T-cell (primary cell): Measurements from ENCODE around the gene IRAK3. TPM values are rescaled to one million over a fixed set of nuclear protein-coding genes. Genes with fewer than 3 reads are reported as not detected.
"Not testable (repeated sequence)": the region's sequence is repeated elsewhere in the genome, so short reads cannot be mapped to it uniquely, and the experiment has no call there.

Experiments
- ATAC-seq, 4 experiments: fragments of 200-7000 bp in 3 of 4; fragments of 150-1000 bp in 1 of 4; cut with Tn5 transposase; replicated peaks in 1 of 4; 1 replicate in 3 of 4; 2 replicates in 1 of 4; pipeline ENCODE4 v1.10.0; 2021; ENCODE audit warnings: moderate library complexity in 3 of 4, mild to moderate bottlenecking in 2 of 4, moderate number of reproducible peaks in 1 of 4
- CTCF ChIA-PET, 2 donors: fragments of 300-600 bp; sonication (Branson Sonifier 250); formaldehyde crosslinking; loops; one replicate each; lab custom pipeline; 2022; ENCODE audit warnings: antibody characterized with exemption in 2 of 2; lab: Charles Lee
- POLR2A ChIA-PET, 2 donors: fragments of 300-600 bp; sonication (Branson Sonifier 250); formaldehyde crosslinking; loops; one replicate each; lab custom pipeline; 2022; ENCODE audit warnings: antibody characterized with exemption in 2 of 2; lab: Charles Lee
- DNase-seq, 35 experiments: peaks; one replicate each; pipeline versions ENCODE4 v3.0.0 to v3.0.0-alpha.2; 2013 to 2023
- H3K27ac ChIP-seq: one replicate; pipeline ENCODE4 v1.5.1; 2013; ENCODE audit warnings: low read length
- H3K27me3 ChIP-seq, 2 experiments: replicated peaks in 1 of 2; 1 replicate in 1 of 2; 2 replicates in 1 of 2; pipeline versions ENCODE4 v1.6.1 to v1.7.0; 2013; ENCODE audit warnings: low read length in 1 of 2, mixed read lengths in 1 of 2; ENCODE audit not compliant: control insufficient read depth in 2 of 2, insufficient read depth in 2 of 2; ENCODE audit errors: extremely low read depth in 1 of 2
- H3K36me3 ChIP-seq, 2 donors: 1 replicate in 1 of 2; 2 replicates in 1 of 2; pipeline versions ENCODE4 v1.6.1 to v1.7.0; 2013; ENCODE audit warnings: low read length in 1 of 2; ENCODE audit not compliant: control insufficient read depth in 2 of 2, insufficient read depth in 1 of 2; ENCODE audit errors: extremely low read depth in 1 of 2
- H3K4me1 ChIP-seq, 2 experiments: 1 replicate in 1 of 2; 2 replicates in 1 of 2; pipeline versions ENCODE4 v1.6.1 to v1.7.0; 2013; ENCODE audit warnings: low read length in 2 of 2, mixed read lengths in 1 of 2; ENCODE audit not compliant: insufficient read depth in 2 of 2, control insufficient read depth in 1 of 2; ENCODE audit errors: extremely low read depth in 1 of 2
- H3K4me3 ChIP-seq, 2 donors: 1 replicate in 1 of 2; 2 replicates in 1 of 2; pipeline versions ENCODE4 v1.5.1 to v1.7.0; 2013; ENCODE audit warnings: mild to moderate bottlenecking in 2 of 2, low read length in 1 of 2, moderate library complexity in 1 of 2; ENCODE audit not compliant: control insufficient read depth in 1 of 2; ENCODE audit errors: extremely low read depth in 1 of 2
- H3K9me3 ChIP-seq: 2 replicates; pipeline ENCODE4 v1.7.0; 2013
- H3K27ac Mint-ChIP-seq, 2 donors: one replicate each; pipeline ENCODE4 v1.8.0; 2020 to 2021; ENCODE audit warnings: mild to moderate bottlenecking in 2 of 2, mixed read lengths in 2 of 2
- H3K27me3 Mint-ChIP-seq, 2 donors: one replicate each; pipeline ENCODE4 v1.8.0; 2021 to 2022; ENCODE audit warnings: mixed read lengths in 2 of 2
- H3K36me3 Mint-ChIP-seq: one replicate; pipeline ENCODE4 v1.8.0; 2021; ENCODE audit warnings: mixed read lengths
- H3K4me1 Mint-ChIP-seq, 3 donors: one replicate each; pipeline ENCODE4 v1.8.0; 2020 to 2022; ENCODE audit warnings: mixed read lengths in 3 of 3, mild to moderate bottlenecking in 1 of 3
- H3K4me3 Mint-ChIP-seq, 3 donors: one replicate each; pipeline ENCODE4 v1.8.0; 2020 to 2022; ENCODE audit warnings: mild to moderate bottlenecking in 3 of 3, mixed read lengths in 3 of 3, moderate library complexity in 3 of 3
- H3K9me3 Mint-ChIP-seq, 3 donors: one replicate each; pipeline ENCODE4 v1.8.0; 2020 to 2022; ENCODE audit warnings: mixed read lengths in 3 of 3
- WGBS: methylation state at CpG from one replicate; pipeline ENCODE4 v1.1.5; 2013; ENCODE audit warnings: missing lambda C conversion rate; ENCODE audit not compliant: insufficient coverage; 5-methylcytosine and 5-hydroxymethylcytosine counted together
- total RNA-seq, 35 experiments: library from RNA in 6 of 35; stranded (reverse) in 6 of 35; fragments of 120-200 nt in 1 of 35; gene quantifications; one replicate each; pipeline versions ENCODE4 v1.2.1 to v1.2.4 and lab custom pipeline; 2013 to 2026

The IRAK3 gene
- total RNA-seq, 5 donors from 2014 or later (not counting 1 experiment from before 2014, with no cell fraction given): 0.16 to 1.0 (median 0.39) TPM

GRCh38 chr12:66213011-66213410 is 24.0 kb downstream of the IRAK3 start:
- not testable (repeated sequence) for H3K4me1 ChIP-seq

GRCh38 chr12:66217342-66217917 is 28.4 kb downstream of the IRAK3 start:
- 100% methylated on average over 1 of the region's 4 CpGs for WGBS
- Mint-ChIP-seq H3K4me3 (no peak overlapping the region), H3K9me3 (peaks cover 5 to 11% (median 6%) of the 10 kb centered on the region in 3 donors), H3K36me3 (peaks cover 4% of the 10 kb centered on the region), H3K27me3 (peaks cover 8 to 12% of the 10 kb centered on the region in 2 donors), H3K27ac (no peak overlapping the region), H3K4me1 (peaks cover 0 to 4% (median 2%) of the 10 kb centered on the region in 3 donors)
- Histone ChIP-seq H3K4me3 (no peak overlapping the region), H3K4me1 (no peaks in the 10 kb centered on the region), H3K27ac (no peak overlapping the region), H3K27me3 (peaks cover 0 to 2% of the 10 kb centered on the region in 2 experiments), H3K9me3 (no peaks in the 10 kb centered on the region), H3K36me3 (no peaks in the 10 kb centered on the region)
- DNase-seq (no peak), ATAC-seq (no peak)
- ChIA-PET CTCF (no interaction called here), POLR2A (interaction anchor here in 1 of 2 donors (0.7 kb wide), 1 partner anchor 31 kb away, joined by 3 read pairs; no protein-coding TSS in a partner anchor)

More at GRCh38 chr12:66213011-66213410, 24.0 kb downstream of the IRAK3 start:
- H3K4me1 Mint-ChIP-seq, ATAC-seq, DNase-seq, H3K9me3 Mint-ChIP-seq, H3K4me3 Mint-ChIP-seq, H3K27ac Mint-ChIP-seq, H3K27me3 ChIP-seq, H3K36me3 Mint-ChIP-seq, H3K36me3 ChIP-seq, H3K9me3 ChIP-seq, H3K4me3 ChIP-seq, POLR2A ChIA-PET, H3K27ac ChIP-seq: not testable (repeated sequence)
- no CpG with 5 or more reads among the region's 3 CpGs for WGBS
- CTCF ChIA-PET: interaction anchor here (0.6 kb wide), 2 partner anchors 12 to 107 kb away, joined by 3 to 6 read pairs; no protein-coding TSS in a partner anchor
- H3K27me3 Mint-ChIP-seq: peaks cover 20 to 25% of the 10 kb centered on the region in 2 donors

- no peaks in the 10 kb centered on the region for H3K4me1 Mint-ChIP-seq
- CTCF ChIA-PET: interaction anchor here (0.5 to 1.0 kb wide), 3 partner anchors 10 to 50 kb away, joined by 3 read pairs; no protein-coding TSS in a partner anchor
These were observed 39.4 kb downstream of the IRAK3 start for GRCh38 chr12:66228462-66228861.

GRCh38 chr12:66232263-66232662 is 43.2 kb downstream of the IRAK3 start:
- ChIA-PET CTCF (no interaction called here), POLR2A (no interaction called here)
- Mint-ChIP-seq H3K4me1 (peaks cover 0 to 8% (median 7%) of the 10 kb centered on the region in 3 donors), H3K27me3 (peaks cover 13 to 30% of the 10 kb centered on the region in 2 donors), H3K27ac (no peak overlapping the region), H3K9me3 (no peaks in the 10 kb centered on the region), H3K36me3 (no peaks in the 10 kb centered on the region), H3K4me3 (no peak overlapping the region)
- WGBS: 49% methylated on average over 3 of the region's 3 CpGs
- H3K9me3 ChIP-seq: no peaks in the 10 kb centered on the region
- DNase-seq: no peak
- H3K4me1 ChIP-seq: peaks cover 0 to 3% of the 10 kb centered on the region in 2 experiments
- H3K36me3 ChIP-seq: no peaks in the 10 kb centered on the region
- H3K4me3 ChIP-seq: no peak overlapping the region
- peaks cover 0 to 20% of the 10 kb centered on the region in 2 experiments for H3K27me3 ChIP-seq
- ATAC-seq: no peak
- H3K27ac ChIP-seq: no peak overlapping the region

More at GRCh38 chr12:66228462-66228861, 39.4 kb downstream of the IRAK3 start:
- Mint-ChIP-seq H3K9me3 (no peaks in the 10 kb centered on the region), H3K27ac (no peak overlapping the region), H3K4me3 (no peak overlapping the region), H3K36me3 (no peaks in the 10 kb centered on the region), H3K27me3 (peaks cover 4 to 12% of the 10 kb centered on the region in 2 donors)
- DNase-seq: no peak
- peaks cover 0 to 8% of the 10 kb centered on the region in 2 experiments for H3K27me3 ChIP-seq
- no peaks in the 10 kb centered on the region for H3K4me1 ChIP-seq
- H3K9me3 ChIP-seq: no peaks in the 10 kb centered on the region
- ATAC-seq: no peak
- POLR2A ChIA-PET: no interaction called here
- no peak overlapping the region for H3K4me3 ChIP-seq
- H3K36me3 ChIP-seq: no peaks in the 10 kb centered on the region
- H3K27ac ChIP-seq: no peak overlapping the region

- ATAC-seq (peak; percentile 38 to 67 (median 59)), DNase-seq (peak in 34 of 35 experiments; percentile 4 to 53 (median 25))
- H3K27me3 Mint-ChIP-seq: peaks cover 21 to 38% of the 10 kb centered on the region in 2 donors
- H3K9me3 Mint-ChIP-seq, CTCF ChIA-PET, H3K4me1 Mint-ChIP-seq, H3K36me3 ChIP-seq, POLR2A ChIA-PET, H3K27ac ChIP-seq, H3K9me3 ChIP-seq, H3K4me1 ChIP-seq, H3K36me3 Mint-ChIP-seq, H3K4me3 ChIP-seq, H3K27ac Mint-ChIP-seq: not testable (repeated sequence)
- 68% methylated on average over 10 of the region's 13 CpGs for WGBS
- peaks cover 0 to 17% of the 10 kb centered on the region in 2 experiments for H3K27me3 ChIP-seq
- H3K4me3 Mint-ChIP-seq: peak overlapping the region; percentile 34 to 60 (median 34)
These were observed 45.2 kb downstream of the IRAK3 start for GRCh38 chr12:66234037-66234693.

- not testable (repeated sequence) for H3K4me1 Mint-ChIP-seq, H3K9me3 ChIP-seq, H3K27ac Mint-ChIP-seq, H3K4me1 ChIP-seq, H3K36me3 ChIP-seq, H3K36me3 Mint-ChIP-seq, H3K27ac ChIP-seq, H3K9me3 Mint-ChIP-seq
- Mint-ChIP-seq H3K4me3 (peak overlapping the region; percentile 34 to 60 (median 51)), H3K27me3 (peaks cover 21 to 36% of the 10 kb centered on the region in 2 donors)
- DNase-seq (peak in 32 of 35 experiments; percentile 5 to 57 (median 22)), ATAC-seq (peak; percentile 70 to 80 (median 74))
- peak overlapping the region in 1 of 2 donors; percentile 54 for H3K4me3 ChIP-seq
- H3K27me3 ChIP-seq: peaks cover 0 to 17% of the 10 kb centered on the region in 2 experiments
- POLR2A ChIA-PET: interaction anchor here in 1 of 2 donors (0.9 kb wide), 1 partner anchor 65 kb away, joined by 9 read pairs; the partner anchor contains the start of gene TMBIM4
- CTCF ChIA-PET: interaction anchor here (0.6 to 1.0 kb wide), 2 partner anchors 65 to 168 kb away, joined by 3 read pairs; partner anchors contain the start of gene TMBIM4 (in 1 of the 2)
- WGBS: 5% methylated on average over 53 of the region's 72 CpGs
These were observed 46.0 kb downstream of the IRAK3 start for GRCh38 chr12:66234773-66235625.
